ENCODE data around the gene ZNF579. TPM values are rescaled to one million over a fixed set of nuclear protein-coding genes. Genes with fewer than 3 reads are reported as not detected.

ZNF579 gene
- total and polyA plus RNA-seq, 10 of the 15 experiments (the other 5 are each of a cell fraction or from before 2014, with no cell fraction given), result 0.11 to 11.7 (median 1.5) TPM

- intact Hi-C loops (cut with micrococcal nuclease; ENCODE audit: unreplicated experiment) (no loop called here), in situ Hi-C loops (cut with MboI) (no loop called here)
- Histone ChIP-seq H3K27ac (ENCODE audit: control insufficient read depth, insufficient read depth) (no peak overlapping the region), H3K9ac (ENCODE audit: control insufficient read depth, insufficient read depth, low read length) (no peak overlapping the region), H3K27me3 (replicated peaks in 1 of 2; ENCODE audit: control insufficient read depth in 2 of 2, insufficient read depth in 2 of 2, low read length in 1 of 2) (no peaks in the 10 kb centered on the region), H3K79me2 (ENCODE audit: control insufficient read depth, insufficient read depth, low read length) (peaks cover 9% of the 10 kb centered on the region), H2AFZ (ENCODE audit: control insufficient read depth, low read depth, low read length) (no peak overlapping the region), H4K20me1 (ENCODE audit: control insufficient read depth, insufficient read depth) (no peaks in the 10 kb centered on the region), H3K36me3 (ENCODE audit: control insufficient read depth in 2 of 2, insufficient read depth in 2 of 2, low read length in 1 of 2) (peaks cover 0 to 8% of the 10 kb centered on the region in 2 experiments; a peak in 1 of 4 replicates), H3K9me3 (replicated peaks; ENCODE audit: control insufficient read depth, insufficient read depth, low read length) (peaks cover 2% of the 10 kb centered on the region; the same call in 2 of the 3 replicates), H3K4me2 (ENCODE audit: control insufficient read depth, insufficient read depth) (no peak overlapping the region), H3K4me3 (no peak overlapping the region), H3K4me1 (ENCODE audit: control insufficient read depth, insufficient read depth, low read length) (peaks cover 4% of the 10 kb centered on the region; the same call in 1 of the 2 replicates)
- TF ChIP-seq E4F1 (IDR thresholded peaks at IDR 0.05; ENCODE audit: borderline replicate concordance, partially characterized antibody) (no peak), MYB (IDR thresholded peaks at IDR 0.05; ENCODE audit: borderline replicate concordance, low read depth, low read length) (no peak), RAD21 (IDR thresholded peaks at IDR 0.05; ENCODE audit: insufficient read depth, low read depth, low read length) (no peak), YBX1 (IDR thresholded peaks at IDR 0.05) (no peak), NRF1 (conservative IDR thresholded peaks at IDR 0.05; ENCODE audit: low read depth, low read length) (no peak), MYC (IDR thresholded peaks at IDR 0.05; ENCODE audit: insufficient read depth, insufficient read length, insufficient replicate concordance, low read length, severe bottlenecking) (no peak), SMC3 (IDR thresholded peaks at IDR 0.05; ENCODE audit: borderline replicate concordance, low read length) (no peak), ZNF384 (IDR thresholded peaks at IDR 0.05; ENCODE audit: borderline replicate concordance, low read depth, low read length) (no peak), PBX3 (IDR thresholded peaks at IDR 0.05; ENCODE audit: insufficient replicate concordance, low read depth, low read length) (no peak), FOS (IDR thresholded peaks at IDR 0.05; ENCODE audit: borderline replicate concordance, extremely low read depth, insufficient read length) (no peak), STAT1 (conservative IDR thresholded peaks at IDR 0.05) (no peak), MXI1 (IDR thresholded peaks at IDR 0.05; ENCODE audit: low read depth, low read length) (no peak), E2F4 (IDR thresholded peaks at IDR 0.05; ENCODE audit: low read depth, low read length) (no peak), STAT3 (IDR thresholded peaks at IDR 0.05; ENCODE audit: low read depth, low read length) (no peak), EED (IDR thresholded peaks at IDR 0.05; ENCODE audit: low read depth) (no peak), BCL3 (IDR thresholded peaks at IDR 0.05; ENCODE audit: borderline replicate concordance, insufficient read depth, low read depth, low read length, poor library complexity, severe bottlenecking) (no peak)
- no TSS peak for BruUV-seq (replicated peaks)
- DNase-seq (ENCODE audit: low read depth, low spot score), result no peak
- SMC1A ChIA-PET (ENCODE audit: uncharacterized antibody, unreplicated experiment), result interaction anchor here (1.3 kb wide), 1 partner anchor 9 kb away, joined by 3 read pairs; no protein-coding TSS in a partner anchor
- CTCF ChIA-PET, result no interaction called here
- RAD21 ChIA-PET (ENCODE audit: unreplicated experiment), result no interaction called here
- FAIRE-seq, result no peak
- POLR2A ChIA-PET, result no interaction called here
- 100% methylated on average over 3 of the region's 3 CpGs for WGBS (ENCODE audit: insufficient coverage, insufficient replicate concordance, low lambda C conversion rate, missing lambda C conversion rate)
- ATAC-seq, result no peak
Measured at GRCh38 chr19:55596304-55596703, 15.7 kb upstream of the ZNF579 start.
